Upper lobe of right lung (tissue), 1 donor: ENCODE measurements around the gene BHLHE40. TPM values are rescaled to one million over a fixed set of nuclear protein-coding genes. Genes with fewer than 3 reads are reported as not detected.

Experiments used
- ATAC-seq: fragments of 200-7000 bp; cut with Tn5 transposase; one replicate; pipeline ENCODE4 v1.9.1; 2020; ENCODE audit warnings: mild to moderate bottlenecking, moderate library complexity
- DNase-seq: peaks from one replicate; pipeline ENCODE4 v3.0.0-alpha.2; 2020
- H3K27ac ChIP-seq: fragments of 200-600 bp; one replicate; pipeline ENCODE4 v1.8.0; 2022
- H3K27me3 ChIP-seq: fragments of 200-600 bp; one replicate; pipeline ENCODE4 v1.8.0; 2022; ENCODE audit warnings: mild to moderate bottlenecking
- H3K36me3 ChIP-seq: fragments of 200-600 bp; one replicate; pipeline ENCODE4 v1.8.0; 2022
- H3K4me1 ChIP-seq: fragments of 200-600 bp; one replicate; pipeline ENCODE4 v1.8.0; 2022
- H3K4me3 ChIP-seq: fragments of 200-600 bp; one replicate; pipeline ENCODE4 v1.8.0; 2022; ENCODE audit warnings: mild to moderate bottlenecking
- H3K9me3 ChIP-seq: fragments of 200-600 bp; one replicate; pipeline ENCODE4 v1.8.0; 2022
- CTCF ChIP-seq: fragments of 200-600 bp; IDR thresholded peaks from one replicate; pipeline ENCODE4 v1.8.0; 2022; ENCODE audit warnings: antibody characterized with exemption
- intact Hi-C: fragments of 100-400 bp; cut with DNase I; formaldehyde crosslinking; loops from one replicate; pipeline ENCODE4 v1.11.0; 2022
- total RNA-seq: library from RNA; stranded (reverse); fragmentation: NEBNext Ultra II Directional; extraction: Animal tissue kit (Norgen Biotek cat#: 25700); gene quantifications from one replicate; pipeline ENCODE4 v1.2.1, GENCODE V29; 2021
- donor health status: DM: no; HTN: yes; CAD: no; lungs with severe emphysema.

The BHLHE40 gene
- total RNA-seq, 1 donor from 2014 or later = 97.1 TPM

GRCh38 chr3:5013021-5013906, 34.0 kb downstream of the BHLHE40 start:
- H3K27ac ChIP-seq = no peak overlapping the region
- ATAC-seq (peak; percentile 26), DNase-seq (peak; percentile 51)
- no peak for TF ChIP-seq CTCF
- H3K4me1 ChIP-seq = peaks cover 41% of the 10 kb centered on the region
- H3K27me3 ChIP-seq = no peaks in the 10 kb centered on the region
- no peak overlapping the region for H3K4me3 ChIP-seq
- intact Hi-C loops = no loop called here
- H3K9me3 ChIP-seq = no peaks in the 10 kb centered on the region
- H3K36me3 ChIP-seq = no peaks in the 10 kb centered on the region

GRCh38 chr3:5014391-5014790, 35.2 kb downstream of the BHLHE40 start:
- peaks cover 43% of the 10 kb centered on the region for H3K4me1 ChIP-seq
- intact Hi-C loops = no loop called here

GRCh38 chr3:5015056-5015455, 35.8 kb downstream of the BHLHE40 start:
- Histone ChIP-seq H3K36me3 (no peaks in the 10 kb centered on the region), H3K27ac (no peak overlapping the region), H3K4me3 (no peak overlapping the region), H3K4me1 (peaks cover 46% of the 10 kb centered on the region), H3K27me3 (no peaks in the 10 kb centered on the region), H3K9me3 (no peaks in the 10 kb centered on the region)
- ATAC-seq (no peak), DNase-seq (no peak)
- TF ChIP-seq CTCF = no peak
- intact Hi-C loops = no loop called here

More at GRCh38 chr3:5014391-5014790, 35.2 kb downstream of the BHLHE40 start:
- Histone ChIP-seq H3K27me3 (no peaks in the 10 kb centered on the region), H3K4me3 (no peak overlapping the region), H3K36me3 (no peaks in the 10 kb centered on the region), H3K27ac (no peak overlapping the region), H3K9me3 (no peaks in the 10 kb centered on the region)
- TF ChIP-seq CTCF = no peak
- DNase-seq (peak; percentile 6), ATAC-seq (no peak)

- Histone ChIP-seq H3K4me3 (no peak overlapping the region), H3K27ac (peak overlapping the region; percentile 25), H3K27me3 (no peaks in the 10 kb centered on the region), H3K9me3 (no peaks in the 10 kb centered on the region), H3K36me3 (no peaks in the 10 kb centered on the region), H3K4me1 (peaks cover 38% of the 10 kb centered on the region)
- ATAC-seq = peak; percentile 82
- intact Hi-C loops = no loop called here
- no peak for DNase-seq
- no peak for TF ChIP-seq CTCF
These were observed 37.2 kb downstream of the BHLHE40 start for GRCh38 chr3:5016211-5017161.

- no peak for TF ChIP-seq CTCF
- Histone ChIP-seq H3K27me3 (no peaks in the 10 kb centered on the region), H3K36me3 (no peaks in the 10 kb centered on the region), H3K9me3 (no peaks in the 10 kb centered on the region), H3K4me3 (no peak overlapping the region), H3K4me1 (peaks cover 29% of the 10 kb centered on the region), H3K27ac (peak overlapping the region; percentile 25)
- intact Hi-C loops = no loop called here
- DNase-seq = peak; percentile 78
- ATAC-seq = peak; percentile 76
These were observed 38.8 kb downstream of the BHLHE40 start for GRCh38 chr3:5017925-5018531.
